ENCODE results near the gene CDKN1C.
A peak's percentile ranks its signal among the peaks of the same experiment; 100 is the strongest.

Gene CDKN1C

DNA sequence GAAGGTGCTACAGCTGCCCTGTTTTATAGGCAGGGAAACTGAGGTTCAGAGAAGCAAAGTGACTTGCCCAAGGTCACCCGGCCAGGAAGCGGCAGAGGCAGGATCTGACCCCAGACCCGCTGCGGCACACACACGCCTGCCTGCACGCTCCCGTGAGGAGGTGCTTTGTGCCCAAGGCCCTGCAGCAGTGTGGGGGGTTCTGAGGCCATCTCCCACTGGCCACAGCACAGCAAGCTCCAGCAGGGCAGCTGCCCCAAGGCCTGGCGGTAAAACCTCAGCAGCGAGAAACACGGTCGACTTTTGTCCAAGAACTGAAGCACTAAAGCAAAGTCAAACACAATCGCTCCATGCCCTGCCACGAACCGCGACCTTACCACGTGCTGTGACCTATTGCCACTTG, 42.7 kb downstream of the CDKN1C start:
- no peaks in the 10 kb centered on the region for H3K9me3 ChIP-seq (ENCODE audit: control insufficient read depth, insufficient read depth, low read length)
- H3K27me3 ChIP-seq (ENCODE audit: control insufficient read depth, insufficient read depth, low read length) = no peaks in the 10 kb centered on the region
- no peak for DNase-seq (ENCODE audit: low read depth, low spot score)
- peaks cover 3% of the 10 kb centered on the region for H3K4me1 ChIP-seq (ENCODE audit: control insufficient read depth, insufficient read depth, low read length)
- H3K27ac ChIP-seq (ENCODE audit: low read length) = no peak overlapping the region
- WGBS (ENCODE audit: insufficient coverage, insufficient read length) = no CpG with 5 or more reads among the region's 16 CpGs
- H3K36me3 ChIP-seq (ENCODE audit: control insufficient read depth, insufficient read depth, low read length) = no peaks in the 10 kb centered on the region; the same call in 1 of the 2 replicates
- no peak overlapping the region for H3K4me3 ChIP-seq (ENCODE audit: low read length)

DNA sequence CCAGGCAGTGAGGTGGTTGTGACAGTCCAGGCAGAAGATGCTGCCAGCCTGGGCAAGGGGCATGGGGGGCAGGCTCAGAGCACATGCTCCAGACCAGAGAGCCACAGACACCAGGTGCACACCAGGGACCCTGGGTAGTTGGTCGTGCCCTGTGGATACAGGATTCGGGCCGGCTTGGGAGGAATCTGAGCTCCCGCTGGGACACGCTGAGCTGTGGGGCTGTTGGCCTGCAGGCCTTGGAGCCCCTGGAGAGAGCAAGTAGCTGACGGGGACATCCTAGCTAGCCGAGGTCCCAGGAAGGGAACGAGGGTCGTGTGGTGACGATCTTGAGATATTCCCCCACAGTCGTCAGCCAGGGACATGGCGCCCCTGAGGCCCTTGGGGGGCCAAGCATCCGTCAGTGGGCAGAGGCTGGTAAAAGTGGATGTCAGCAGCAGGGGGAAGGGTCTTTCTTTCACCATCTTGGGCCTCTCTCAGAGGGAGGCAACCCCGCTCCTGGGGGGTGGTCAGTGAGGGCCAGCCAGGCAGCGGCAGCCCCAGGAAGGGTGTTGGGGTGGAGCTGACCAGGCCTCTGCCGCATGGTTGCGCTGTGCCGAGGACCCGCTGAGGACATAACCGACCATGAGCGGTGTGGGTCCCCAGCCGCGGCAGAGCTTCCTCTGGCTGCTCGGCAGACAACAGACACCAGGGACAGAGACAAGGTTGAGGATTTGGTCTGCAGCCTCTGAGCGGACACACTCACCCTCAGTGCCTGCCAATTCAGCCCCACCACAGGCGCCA, 44.0 kb downstream of the CDKN1C start:
- Histone ChIP-seq H3K27me3 (ENCODE audit: control insufficient read depth, insufficient read depth, low read length) (no peaks in the 10 kb centered on the region), H3K27ac (ENCODE audit: low read length) (no peak overlapping the region), H3K4me3 (ENCODE audit: low read length) (no peak overlapping the region), H3K4me1 (ENCODE audit: control insufficient read depth, insufficient read depth, low read length) (peaks cover 6% of the 10 kb centered on the region), H3K9me3 (ENCODE audit: control insufficient read depth, insufficient read depth, low read length) (no peaks in the 10 kb centered on the region), H3K36me3 (ENCODE audit: control insufficient read depth, insufficient read depth, low read length) (no peaks in the 10 kb centered on the region)
- no CpG with 5 or more reads among the region's 26 CpGs for WGBS (ENCODE audit: insufficient coverage, insufficient read length)
- no peak for DNase-seq (ENCODE audit: low read depth, low spot score)

DNA sequence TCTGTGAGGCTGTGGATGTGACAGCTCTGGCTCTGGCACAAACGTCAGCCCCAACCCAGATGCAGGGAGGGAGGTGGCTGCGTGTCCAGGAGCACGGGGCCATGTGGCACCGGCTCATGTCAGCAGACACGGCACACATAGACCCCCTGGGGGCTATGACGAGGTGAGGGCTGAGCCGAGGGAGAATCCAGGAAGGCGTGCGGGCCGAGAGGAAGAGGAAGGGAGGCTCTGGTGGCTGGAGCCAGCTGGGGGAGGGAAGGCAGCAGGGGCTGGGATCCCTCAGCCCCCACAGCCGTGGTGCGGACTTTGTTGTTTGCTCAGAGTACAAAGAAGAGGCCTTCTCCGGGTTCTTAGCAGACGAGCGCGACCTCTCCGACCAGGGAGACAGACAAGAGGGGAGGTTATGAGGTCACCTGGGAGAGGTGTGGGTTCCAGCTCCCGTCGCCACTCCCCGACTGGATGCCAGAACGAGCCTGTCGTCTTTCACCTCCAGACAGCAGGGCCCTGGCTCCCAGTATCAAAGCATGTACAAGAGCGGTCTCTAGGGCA, 46.1 kb downstream of the CDKN1C start:
- WGBS (ENCODE audit: insufficient coverage, insufficient read length) = no CpG with 5 or more reads among the region's 23 CpGs
- Histone ChIP-seq H3K27me3 (ENCODE audit: control insufficient read depth, insufficient read depth, low read length) (no peaks in the 10 kb centered on the region), H3K36me3 (ENCODE audit: control insufficient read depth, insufficient read depth, low read length) (no peaks in the 10 kb centered on the region), H3K4me3 (ENCODE audit: low read length) (no peak overlapping the region), H3K9me3 (ENCODE audit: control insufficient read depth, insufficient read depth, low read length) (no peaks in the 10 kb centered on the region), H3K27ac (ENCODE audit: low read length) (no peak overlapping the region), H3K4me1 (ENCODE audit: control insufficient read depth, insufficient read depth, low read length) (peaks cover 6% of the 10 kb centered on the region; the same call in 1 of the 2 replicates)
- no peak for DNase-seq (ENCODE audit: low read depth, low spot score)

DNA sequence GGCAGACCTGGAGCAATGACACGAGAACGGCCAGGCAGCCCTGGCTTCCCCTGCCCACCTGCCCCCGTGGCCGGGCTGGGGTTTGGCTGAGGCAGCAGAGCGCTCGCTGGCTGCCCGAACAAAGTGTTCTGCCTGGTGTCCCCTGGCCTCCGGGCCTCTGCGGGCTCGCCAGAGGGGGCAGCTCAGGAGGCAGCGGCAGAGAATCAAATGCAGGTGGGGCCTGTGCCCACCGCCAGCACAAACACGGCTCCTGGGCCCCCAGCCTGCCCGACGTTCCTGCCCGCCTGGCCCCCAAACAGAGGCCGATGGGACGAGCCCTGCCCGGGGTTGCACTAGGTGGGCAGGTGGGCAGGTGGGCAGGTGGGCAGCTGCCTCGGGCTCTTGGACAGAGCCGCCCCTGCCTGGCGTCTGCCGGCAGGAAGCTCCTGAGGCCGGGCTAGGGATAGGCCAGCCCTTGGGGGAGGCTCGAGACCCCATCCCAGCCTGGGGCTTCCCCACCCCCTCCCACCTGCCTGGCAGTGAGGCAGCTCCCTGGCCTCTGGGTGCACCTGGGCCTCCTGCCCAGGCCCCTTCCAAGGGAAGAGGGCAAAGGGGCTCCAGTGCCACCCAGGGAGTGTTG, 46.8 kb downstream of the CDKN1C start:
- no peaks in the 10 kb centered on the region for H3K36me3 ChIP-seq (ENCODE audit: control insufficient read depth, insufficient read depth, low read length)
- peaks cover 6% of the 10 kb centered on the region; the same call in 1 of the 2 replicates for H3K4me1 ChIP-seq (ENCODE audit: control insufficient read depth, insufficient read depth, low read length)
- H3K9me3 ChIP-seq (ENCODE audit: control insufficient read depth, insufficient read depth, low read length) = no peaks in the 10 kb centered on the region
- H3K27ac ChIP-seq (ENCODE audit: low read length) = no peak overlapping the region
- H3K27me3 ChIP-seq (ENCODE audit: control insufficient read depth, insufficient read depth, low read length) = no peaks in the 10 kb centered on the region
- no CpG with 5 or more reads among the region's 25 CpGs for WGBS (ENCODE audit: insufficient coverage, insufficient read length)
- no peak overlapping the region for H3K4me3 ChIP-seq (ENCODE audit: low read length)
- no peak for DNase-seq (ENCODE audit: low read depth, low spot score)

DNA sequence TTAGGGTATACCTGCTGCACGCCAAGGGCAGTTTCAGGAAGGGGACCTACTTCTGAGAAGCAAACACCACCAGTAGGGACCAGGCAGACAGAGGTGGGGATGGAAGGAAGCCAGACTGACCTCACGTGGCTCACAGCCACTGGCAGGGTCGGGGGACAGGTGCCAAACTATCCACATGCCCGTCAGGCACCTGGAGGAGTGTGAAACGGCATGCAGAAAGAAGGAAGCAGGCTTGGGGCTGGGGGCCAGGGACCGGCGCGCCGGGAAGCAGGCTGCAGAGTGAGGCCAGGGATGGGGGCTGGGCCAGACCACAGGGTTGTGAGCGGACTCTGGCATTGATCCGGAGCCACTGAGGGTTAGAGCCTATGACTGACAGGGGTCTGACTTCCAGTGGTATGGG, 47.5 kb downstream of the CDKN1C start:
- H3K27me3 ChIP-seq (ENCODE audit: control insufficient read depth, insufficient read depth, low read length) = no peaks in the 10 kb centered on the region
- no peak overlapping the region for H3K27ac ChIP-seq (ENCODE audit: low read length)
- no peaks in the 10 kb centered on the region for H3K9me3 ChIP-seq (ENCODE audit: control insufficient read depth, insufficient read depth, low read length)
- peaks cover 6% of the 10 kb centered on the region; the same call in 1 of the 2 replicates for H3K4me1 ChIP-seq (ENCODE audit: control insufficient read depth, insufficient read depth, low read length)
- WGBS (ENCODE audit: insufficient coverage, insufficient read length) = no CpG with 5 or more reads among the region's 11 CpGs
- DNase-seq (ENCODE audit: low read depth, low spot score) = no peak
- no peaks in the 10 kb centered on the region for H3K36me3 ChIP-seq (ENCODE audit: control insufficient read depth, insufficient read depth, low read length)
- H3K4me3 ChIP-seq (ENCODE audit: low read length) = no peak overlapping the region

DNA sequence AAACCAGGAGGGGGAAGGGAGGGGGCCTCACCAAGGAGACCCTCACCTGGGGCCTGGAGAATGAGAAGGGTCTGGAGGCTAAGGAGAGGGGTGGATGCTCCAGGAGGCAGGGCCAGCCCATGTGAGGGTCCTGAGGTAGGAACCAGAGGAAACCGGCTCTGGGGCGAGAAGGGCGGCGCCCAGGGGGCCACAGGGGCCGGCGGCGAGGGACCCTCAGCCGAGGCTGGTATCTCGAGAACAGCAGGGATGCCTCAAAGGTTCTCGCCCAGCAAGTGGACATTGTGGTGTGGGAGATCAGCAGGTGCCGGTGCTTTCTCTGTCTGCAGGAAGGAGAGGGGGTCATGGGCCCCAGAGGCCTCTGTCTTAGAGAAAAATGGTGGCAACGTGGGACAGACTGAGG, 47.9 kb downstream of the CDKN1C start:
- no CpG with 5 or more reads among the region's 12 CpGs for WGBS (ENCODE audit: insufficient coverage, insufficient read length)
- no peaks in the 10 kb centered on the region for H3K36me3 ChIP-seq (ENCODE audit: control insufficient read depth, insufficient read depth, low read length)
- H3K4me1 ChIP-seq (ENCODE audit: control insufficient read depth, insufficient read depth, low read length) = peaks cover 6% of the 10 kb centered on the region; the same call in 1 of the 2 replicates
- H3K27ac ChIP-seq (ENCODE audit: low read length) = no peak overlapping the region
- H3K9me3 ChIP-seq (ENCODE audit: control insufficient read depth, insufficient read depth, low read length) = no peaks in the 10 kb centered on the region
- H3K27me3 ChIP-seq (ENCODE audit: control insufficient read depth, insufficient read depth, low read length) = 0 out of 2 replicates have a peak, but pooled peaks cover 2% of the 10 kb centered on the region
- no peak for DNase-seq (ENCODE audit: low read depth, low spot score)
- H3K4me3 ChIP-seq (ENCODE audit: low read length) = no peak overlapping the region

DNA sequence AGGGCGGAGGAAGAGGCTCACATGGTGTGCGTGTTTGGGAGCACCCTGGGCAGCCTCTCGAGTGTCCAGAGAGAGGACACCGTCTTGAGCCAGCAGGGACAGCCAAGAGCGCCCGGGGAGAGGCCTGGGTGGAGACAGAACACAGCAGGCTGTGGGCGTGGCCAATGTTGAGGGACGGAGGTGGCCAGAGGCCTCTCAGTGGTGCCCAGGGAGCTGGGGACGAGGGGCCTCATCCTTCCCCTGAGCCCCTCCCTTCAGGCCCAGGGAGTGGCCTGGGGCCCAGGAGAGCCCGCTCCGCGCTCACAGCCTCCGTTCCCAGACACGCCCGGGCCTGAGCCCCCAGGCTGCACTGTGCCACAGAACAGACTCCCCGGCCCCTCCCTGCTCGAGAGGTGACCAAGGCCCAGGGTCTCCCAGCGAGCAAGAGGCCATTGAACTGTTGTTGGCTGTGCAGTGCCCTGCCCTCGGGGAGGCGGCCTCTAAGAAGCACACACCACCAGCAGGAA, 48.4 kb downstream of the CDKN1C start:
- H3K4me3 ChIP-seq (ENCODE audit: low read length) = no peak overlapping the region
- 0 out of 2 replicates have a peak, but pooled peaks cover 2% of the 10 kb centered on the region for H3K27me3 ChIP-seq (ENCODE audit: control insufficient read depth, insufficient read depth, low read length)
- no peak overlapping the region for H3K27ac ChIP-seq (ENCODE audit: low read length)
- peak; percentile 16 for DNase-seq (ENCODE audit: low read depth, low spot score)
- no CpG with 5 or more reads among the region's 20 CpGs for WGBS (ENCODE audit: insufficient coverage, insufficient read length)
- peaks cover 6% of the 10 kb centered on the region; the same call in 1 of the 2 replicates for H3K4me1 ChIP-seq (ENCODE audit: control insufficient read depth, insufficient read depth, low read length)
- H3K36me3 ChIP-seq (ENCODE audit: control insufficient read depth, insufficient read depth, low read length) = no peaks in the 10 kb centered on the region
- H3K9me3 ChIP-seq (ENCODE audit: control insufficient read depth, insufficient read depth, low read length) = no peaks in the 10 kb centered on the region

DNA sequence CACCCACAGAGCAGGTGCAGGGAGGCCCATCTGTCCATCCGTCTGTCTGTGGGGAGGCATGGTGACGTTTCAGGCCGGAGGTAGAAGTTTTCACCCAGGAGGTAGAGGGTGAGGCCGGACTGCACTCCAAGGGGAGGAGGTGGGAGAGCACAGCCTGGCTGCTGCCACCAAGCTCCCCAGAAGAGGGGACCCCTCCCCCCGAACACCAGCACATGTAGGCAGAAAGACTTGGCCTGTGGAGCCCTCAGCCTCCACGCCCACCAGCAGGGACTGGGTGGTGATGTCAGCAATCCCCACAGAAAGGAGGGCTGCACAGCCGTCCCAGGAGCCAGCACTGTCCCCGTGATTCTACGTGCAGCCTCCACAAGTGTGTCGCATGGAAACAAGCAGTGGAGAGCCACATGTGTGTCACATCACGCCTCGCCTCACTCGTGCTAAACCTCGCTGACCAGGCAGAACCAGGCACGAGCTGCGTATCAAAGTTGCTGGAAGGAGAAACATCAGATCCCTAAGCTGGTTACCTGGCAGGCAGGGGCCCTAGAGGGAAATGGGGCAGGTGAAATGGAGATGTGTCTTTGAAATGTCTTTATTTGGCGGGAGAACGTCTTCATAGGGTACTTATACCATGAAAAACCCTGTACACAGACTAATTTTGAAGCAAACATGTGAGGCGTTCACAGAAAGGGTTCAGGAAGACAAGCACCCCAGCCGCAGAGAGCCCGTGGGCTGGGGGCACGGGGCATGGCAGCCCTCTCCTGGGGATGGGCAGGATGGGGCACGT, 49.1 kb downstream of the CDKN1C start:
- no CpG with 5 or more reads among the region's 23 CpGs for WGBS (ENCODE audit: insufficient coverage, insufficient read length)
- Histone ChIP-seq H3K4me1 (ENCODE audit: control insufficient read depth, insufficient read depth, low read length) (peaks cover 6% of the 10 kb centered on the region; the same call in 1 of the 2 replicates), H3K27me3 (ENCODE audit: control insufficient read depth, insufficient read depth, low read length) (0 out of 2 replicates have a peak, but pooled peaks cover 2% of the 10 kb centered on the region), H3K4me3 (ENCODE audit: low read length) (no peak overlapping the region), H3K36me3 (ENCODE audit: control insufficient read depth, insufficient read depth, low read length) (no peaks in the 10 kb centered on the region), H3K27ac (ENCODE audit: low read length) (no peak overlapping the region), H3K9me3 (ENCODE audit: control insufficient read depth, insufficient read depth, low read length) (no peaks in the 10 kb centered on the region)
- DNase-seq (ENCODE audit: low read depth, low spot score) = no peak

DNA sequence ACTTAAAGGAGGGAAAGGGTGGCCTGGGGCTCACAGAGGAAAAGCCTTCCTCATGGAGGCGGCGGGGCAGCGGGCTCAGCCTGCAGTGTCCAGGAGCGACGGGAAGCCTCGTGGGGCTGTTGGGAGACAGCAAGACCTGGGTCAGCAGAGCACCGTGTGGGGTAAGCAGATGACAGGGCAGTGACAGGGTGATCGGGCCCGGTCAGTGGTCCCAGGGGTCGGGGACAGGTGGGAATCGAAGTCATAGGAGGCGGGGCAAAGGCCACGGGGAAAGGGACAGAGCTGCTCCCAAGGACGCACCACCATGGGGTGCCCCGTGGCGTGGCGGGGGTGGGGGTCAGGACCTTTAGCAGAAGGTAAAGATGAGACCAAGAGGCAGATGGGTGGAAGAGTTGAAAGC, 49.8 kb downstream of the CDKN1C start:
- no peaks in the 10 kb centered on the region for H3K36me3 ChIP-seq (ENCODE audit: control insufficient read depth, insufficient read depth, low read length)
- H3K27ac ChIP-seq (ENCODE audit: low read length) = no peak overlapping the region
- WGBS (ENCODE audit: insufficient coverage, insufficient read length) = no CpG with 5 or more reads among the region's 17 CpGs
- no peak for DNase-seq (ENCODE audit: low read depth, low spot score)
- no peak overlapping the region for H3K4me3 ChIP-seq (ENCODE audit: low read length)
- H3K9me3 ChIP-seq (ENCODE audit: control insufficient read depth, insufficient read depth, low read length) = no peaks in the 10 kb centered on the region
- peaks cover 6% of the 10 kb centered on the region; the same call in 1 of the 2 replicates for H3K4me1 ChIP-seq (ENCODE audit: control insufficient read depth, insufficient read depth, low read length)
- 0 out of 2 replicates have a peak, but pooled peaks cover 2% of the 10 kb centered on the region for H3K27me3 ChIP-seq (ENCODE audit: control insufficient read depth, insufficient read depth, low read length)

DNA sequence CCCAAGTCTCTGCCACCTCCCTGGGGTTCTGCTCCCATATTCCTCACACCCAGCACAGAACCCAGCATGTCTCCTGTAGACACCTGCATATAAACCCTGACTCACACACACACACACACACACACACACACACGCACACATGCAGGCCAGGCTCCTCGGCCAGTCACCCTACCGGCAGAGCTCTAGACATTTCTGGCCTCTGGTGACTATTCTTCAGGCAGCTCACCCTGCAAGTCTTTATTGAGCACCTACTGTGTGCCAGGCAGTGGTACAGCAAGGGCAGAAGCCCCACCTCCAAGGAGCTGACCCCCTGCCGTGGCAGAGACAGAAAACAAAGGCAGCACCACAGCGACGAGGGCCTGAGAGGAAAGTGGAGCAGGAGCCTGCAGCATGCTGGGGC, 50.3 kb downstream of the CDKN1C start:
- Histone ChIP-seq H3K27me3 (ENCODE audit: control insufficient read depth, insufficient read depth, low read length) (0 out of 2 replicates have a peak, but pooled peaks cover 2% of the 10 kb centered on the region), H3K36me3 (ENCODE audit: control insufficient read depth, insufficient read depth, low read length) (no peaks in the 10 kb centered on the region), H3K27ac (ENCODE audit: low read length) (no peak overlapping the region), H3K4me3 (ENCODE audit: low read length) (no peak overlapping the region), H3K9me3 (ENCODE audit: control insufficient read depth, insufficient read depth, low read length) (no peaks in the 10 kb centered on the region), H3K4me1 (ENCODE audit: control insufficient read depth, insufficient read depth, low read length) (peaks cover 6% of the 10 kb centered on the region; the same call in 1 of the 2 replicates)
- WGBS (ENCODE audit: insufficient coverage, insufficient read length) = no CpG with 5 or more reads among the region's 6 CpGs
- no peak for DNase-seq (ENCODE audit: low read depth, low spot score)

Measured in iPS DF 6.9 (cell line).